HEK293 (cell line): ENCODE measurements around the gene REV3L.

Source experiments
- KLF1 ChIP-seq: fragments of 450-650 bp; formaldehyde crosslinking; IDR thresholded peaks from 2 replicates; pipeline ENCODE4 v1.5.1; 2016; ENCODE audit warnings: missing biosample characterization, missing genetic modification characterization
- KLF7 ChIP-seq: fragments of 450-650 bp; formaldehyde crosslinking; IDR thresholded peaks from 2 replicates; pipeline ENCODE4 v1.5.1; 2016; ENCODE audit warnings: missing biosample characterization, missing genetic modification characterization, borderline replicate concordance
- SCRT2 ChIP-seq: fragments of 450-650 bp; formaldehyde crosslinking; IDR thresholded peaks from 2 replicates; pipeline ENCODE4 v1.5.1; 2016; ENCODE audit warnings: missing biosample characterization, missing genetic modification characterization
- ZFP41 ChIP-seq: fragments of 450-650 bp; formaldehyde crosslinking; IDR thresholded peaks from 2 replicates; pipeline ENCODE4 v1.5.1; 2016; ENCODE audit warnings: missing biosample characterization, missing genetic modification characterization, borderline replicate concordance
- ZNF112 ChIP-seq: fragments of 450-650 bp; formaldehyde crosslinking; IDR thresholded peaks from 2 replicates; pipeline ENCODE4 v1.5.0; 2017; ENCODE audit warnings: missing biosample characterization, missing genetic modification characterization
- ZNF114 ChIP-seq: fragments of 450-650 bp; formaldehyde crosslinking; IDR thresholded peaks from 2 replicates; pipeline ENCODE4 v1.5.0; 2017; ENCODE audit warnings: missing biosample characterization, missing genetic modification characterization
- ZNF211 ChIP-seq: fragments of 450-650 bp; formaldehyde crosslinking; IDR thresholded peaks from 2 replicates; pipeline ENCODE4 v1.5.1; 2016; ENCODE audit warnings: low read depth, missing biosample characterization, missing genetic modification characterization
- ZNF223 ChIP-seq: fragments of 450-650 bp; formaldehyde crosslinking; IDR thresholded peaks from 2 replicates; pipeline ENCODE4 v1.5.1; 2016; ENCODE audit warnings: missing biosample characterization, missing genetic modification characterization
- ZNF248 ChIP-seq: fragments of 450-650 bp; formaldehyde crosslinking; IDR thresholded peaks from 2 replicates; pipeline ENCODE4 v1.5.1; 2017; ENCODE audit warnings: missing biosample characterization, missing genetic modification characterization
- ZNF350 ChIP-seq: fragments of 450-650 bp; formaldehyde crosslinking; IDR thresholded peaks from 2 replicates; pipeline ENCODE4 v1.5.0; 2017; ENCODE audit warnings: missing biosample characterization, mild to moderate bottlenecking, missing genetic modification characterization
- ZNF37A ChIP-seq: fragments of 450-650 bp; IDR thresholded peaks from 2 replicates; pipeline ENCODE4 v1.5.1; 2018; ENCODE audit warnings: missing biosample characterization, missing genetic modification characterization
- ZNF416 ChIP-seq: fragments of 450-650 bp; formaldehyde crosslinking; IDR thresholded peaks from 2 replicates; pipeline ENCODE4 v1.5.1; 2016; ENCODE audit warnings: missing biosample characterization, missing genetic modification characterization
- ZNF514 ChIP-seq: fragments of 450-650 bp; formaldehyde crosslinking; IDR thresholded peaks from 2 replicates; pipeline ENCODE4 v1.5.1; 2016; ENCODE audit warnings: missing biosample characterization, missing genetic modification characterization
- ZNF529 ChIP-seq: fragments of 450-650 bp; formaldehyde crosslinking; IDR thresholded peaks from 2 replicates; pipeline ENCODE4 v1.5.1; 2017; ENCODE audit warnings: missing genetic modification characterization, missing biosample characterization; ENCODE audit not compliant: insufficient replicate concordance
- ZNF548 ChIP-seq: fragments of 450-650 bp; formaldehyde crosslinking; IDR thresholded peaks from 2 replicates; pipeline ENCODE4 v1.5.1; 2016; ENCODE audit warnings: missing biosample characterization, missing genetic modification characterization
- ZNF549 ChIP-seq: fragments of 450-650 bp; IDR thresholded peaks from 2 replicates; pipeline ENCODE4 v1.5.1; 2018; ENCODE audit warnings: missing biosample characterization, missing genetic modification characterization, mild to moderate bottlenecking, inconsistent platforms, moderate library complexity
- ZNF555 ChIP-seq: fragments of 450-650 bp; formaldehyde crosslinking; conservative IDR thresholded peaks from 2 replicates; pipeline ENCODE4 v1.5.1; 2017; ENCODE audit warnings: missing biosample characterization, mild to moderate bottlenecking, missing genetic modification characterization, inconsistent platforms
- ZNF558 ChIP-seq: fragments of 450-650 bp; formaldehyde crosslinking; IDR thresholded peaks from 2 replicates; pipeline ENCODE4 v1.5.1; 2016; ENCODE audit warnings: missing biosample characterization, missing genetic modification characterization
- ZNF561 ChIP-seq: fragments of 450-650 bp; IDR thresholded peaks from 2 replicates; pipeline ENCODE4 v1.5.1; 2018; ENCODE audit warnings: missing biosample characterization, missing genetic modification characterization, borderline replicate concordance
- ZNF600 ChIP-seq: fragments of 450-650 bp; formaldehyde crosslinking; IDR thresholded peaks from 2 replicates; pipeline ENCODE4 v1.5.1; 2016; ENCODE audit warnings: missing biosample characterization, missing genetic modification characterization
- ZNF621 ChIP-seq: fragments of 450-650 bp; formaldehyde crosslinking; IDR thresholded peaks from 2 replicates; pipeline ENCODE4 v1.5.1; 2017; ENCODE audit warnings: missing biosample characterization, missing genetic modification characterization
- ZNF626 ChIP-seq: fragments of 450-650 bp; sonication (Bioruptor Pico); formaldehyde crosslinking; IDR thresholded peaks from 2 replicates; pipeline ENCODE4 v1.5.1; 2018; ENCODE audit warnings: missing biosample characterization, missing genetic modification characterization, inconsistent platforms
- ZNF654 ChIP-seq: fragments of 450-650 bp; formaldehyde crosslinking; IDR thresholded peaks from 2 replicates; pipeline ENCODE4 v1.5.1; 2016; ENCODE audit warnings: low read depth, missing biosample characterization, missing genetic modification characterization
- TF ChIP-seq, protein P1 (sequence below): fragments of 450-650 bp; formaldehyde crosslinking; IDR thresholded peaks from 2 replicates; pipeline ENCODE4 v1.5.1; 2016; ENCODE audit warnings: missing biosample characterization, missing genetic modification characterization
- TF ChIP-seq, protein P2 (sequence below): fragments of 450-650 bp; formaldehyde crosslinking; IDR thresholded peaks from 2 replicates; pipeline ENCODE4 v1.5.1; 2017; ENCODE audit warnings: missing biosample characterization, missing genetic modification characterization
- TF ChIP-seq, protein P3 (sequence below): fragments of 450-650 bp; formaldehyde crosslinking; optimal IDR thresholded peaks from 2 replicates; pipeline ENCODE3; 2016; ENCODE audit warnings: missing biosample characterization, mild to moderate bottlenecking, missing genetic modification characterization
- TF ChIP-seq, protein P4 (sequence below): fragments of 450-650 bp; formaldehyde crosslinking; IDR thresholded peaks from 2 replicates; pipeline ENCODE4 v1.5.1; 2016; ENCODE audit warnings: missing biosample characterization, missing genetic modification characterization, borderline replicate concordance

The REV3L gene

DNA sequence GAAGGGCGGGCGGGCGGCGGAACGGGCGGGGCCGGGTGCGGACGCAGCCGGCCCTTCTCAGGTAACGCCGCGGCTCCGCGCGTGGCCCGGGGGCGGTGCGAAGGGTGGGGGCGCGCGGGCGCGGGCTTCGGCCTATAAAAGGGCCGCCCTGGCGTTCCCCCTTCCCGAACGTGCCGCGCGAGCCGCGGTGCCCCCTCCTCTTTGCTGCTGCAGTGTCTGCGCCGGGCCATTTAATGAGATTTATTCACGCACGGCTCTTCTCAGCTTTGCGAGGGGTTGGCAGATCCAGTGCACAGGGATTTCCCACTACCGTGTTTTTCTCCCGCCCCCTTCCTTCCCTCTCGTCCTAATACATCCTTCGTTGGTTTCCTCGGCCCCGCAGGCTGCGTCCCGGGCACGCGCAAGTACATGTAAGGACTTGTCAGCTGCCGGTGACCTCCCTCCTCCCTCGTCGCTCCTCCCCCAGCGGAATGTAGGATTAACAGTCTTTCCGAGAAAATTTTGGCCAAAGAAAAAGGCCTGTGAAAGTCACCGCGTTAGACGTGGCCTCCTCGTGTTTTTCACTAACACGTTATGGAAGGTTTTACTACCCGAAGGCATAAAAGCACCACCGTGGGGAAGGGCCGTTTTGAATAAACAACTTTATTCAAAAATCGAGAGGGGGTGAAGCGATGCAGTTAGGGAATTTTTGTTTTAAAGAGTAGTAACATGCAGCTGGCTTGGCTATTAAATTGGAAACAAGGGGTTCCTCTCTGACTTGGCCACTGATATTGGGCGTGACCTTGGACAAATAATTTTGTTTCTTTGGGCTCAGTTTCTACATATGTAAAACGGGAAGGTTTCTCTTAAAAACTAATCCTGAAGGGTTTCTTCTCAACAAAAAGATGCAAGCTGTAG, 966 bp upstream of the REV3L start (continued):
- TF ChIP-seq ZNF549 (tag by site-specific recombination) (no peak), ZNF211 (tag by site-specific recombination) (no peak), ZNF112 (tag by site-specific recombination) (no peak), ZNF514 (tag by site-specific recombination) (no peak), ZNF248 (tag by site-specific recombination) (no peak), ZNF529 (no peak), ZNF561 (peak; percentile 68; the same call in 1 of the 2 replicates), ZFP41 (tag by site-specific recombination) (no peak), ZNF621 (no peak), KLF7 (tag by site-specific recombination) (0 out of 2 replicates have a peak, but pooled peaks have one; percentile 34), ZNF548 (tag by site-specific recombination) (no peak), ZNF114 (no peak), ZNF350 (tag by site-specific recombination) (no peak), SCRT2 (tag by site-specific recombination) (no peak), ZNF600 (tag by site-specific recombination) (peak; percentile 91), ZNF626 (tag by site-specific recombination) (no peak), ZNF558 (tag by site-specific recombination) (0 out of 2 replicates have a peak, but pooled peaks have one; percentile 24), ZNF555 (tag by site-specific recombination) (no peak), ZNF223 (tag by site-specific recombination) (no peak), ZNF654 (no peak; the same call in 1 of the 2 replicates), ZNF416 (tag by site-specific recombination) (no peak), ZNF37A (tag by site-specific recombination) (no peak), KLF1 (peak; percentile 87)
- TF ChIP-seq, protein P1, sequence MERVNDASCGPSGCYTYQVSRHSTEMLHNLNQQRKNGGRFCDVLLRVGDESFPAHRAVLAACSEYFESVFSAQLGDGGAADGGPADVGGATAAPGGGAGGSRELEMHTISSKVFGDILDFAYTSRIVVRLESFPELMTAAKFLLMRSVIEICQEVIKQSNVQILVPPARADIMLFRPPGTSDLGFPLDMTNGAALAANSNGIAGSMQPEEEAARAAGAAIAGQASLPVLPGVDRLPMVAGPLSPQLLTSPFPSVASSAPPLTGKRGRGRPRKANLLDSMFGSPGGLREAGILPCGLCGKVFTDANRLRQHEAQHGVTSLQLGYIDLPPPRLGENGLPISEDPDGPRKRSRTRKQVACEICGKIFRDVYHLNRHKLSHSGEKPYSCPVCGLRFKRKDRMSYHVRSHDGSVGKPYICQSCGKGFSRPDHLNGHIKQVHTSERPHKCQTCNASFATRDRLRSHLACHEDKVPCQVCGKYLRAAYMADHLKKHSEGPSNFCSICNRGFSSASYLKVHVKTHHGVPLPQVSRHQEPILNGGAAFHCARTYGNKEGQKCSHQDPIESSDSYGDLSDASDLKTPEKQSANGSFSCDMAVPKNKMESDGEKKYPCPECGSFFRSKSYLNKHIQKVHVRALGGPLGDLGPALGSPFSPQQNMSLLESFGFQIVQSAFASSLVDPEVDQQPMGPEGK (tag by site-specific recombination) = peak; percentile 82
- TF ChIP-seq, protein P2, sequence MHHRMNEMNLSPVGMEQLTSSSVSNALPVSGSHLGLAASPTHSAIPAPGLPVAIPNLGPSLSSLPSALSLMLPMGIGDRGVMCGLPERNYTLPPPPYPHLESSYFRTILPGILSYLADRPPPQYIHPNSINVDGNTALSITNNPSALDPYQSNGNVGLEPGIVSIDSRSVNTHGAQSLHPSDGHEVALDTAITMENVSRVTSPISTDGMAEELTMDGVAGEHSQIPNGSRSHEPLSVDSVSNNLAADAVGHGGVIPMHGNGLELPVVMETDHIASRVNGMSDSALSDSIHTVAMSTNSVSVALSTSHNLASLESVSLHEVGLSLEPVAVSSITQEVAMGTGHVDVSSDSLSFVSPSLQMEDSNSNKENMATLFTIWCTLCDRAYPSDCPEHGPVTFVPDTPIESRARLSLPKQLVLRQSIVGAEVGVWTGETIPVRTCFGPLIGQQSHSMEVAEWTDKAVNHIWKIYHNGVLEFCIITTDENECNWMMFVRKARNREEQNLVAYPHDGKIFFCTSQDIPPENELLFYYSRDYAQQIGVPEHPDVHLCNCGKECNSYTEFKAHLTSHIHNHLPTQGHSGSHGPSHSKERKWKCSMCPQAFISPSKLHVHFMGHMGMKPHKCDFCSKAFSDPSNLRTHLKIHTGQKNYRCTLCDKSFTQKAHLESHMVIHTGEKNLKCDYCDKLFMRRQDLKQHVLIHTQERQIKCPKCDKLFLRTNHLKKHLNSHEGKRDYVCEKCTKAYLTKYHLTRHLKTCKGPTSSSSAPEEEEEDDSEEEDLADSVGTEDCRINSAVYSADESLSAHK (tag by site-specific recombination) = no peak; the same call in none of the 2 replicates
- TF ChIP-seq, protein P3, sequence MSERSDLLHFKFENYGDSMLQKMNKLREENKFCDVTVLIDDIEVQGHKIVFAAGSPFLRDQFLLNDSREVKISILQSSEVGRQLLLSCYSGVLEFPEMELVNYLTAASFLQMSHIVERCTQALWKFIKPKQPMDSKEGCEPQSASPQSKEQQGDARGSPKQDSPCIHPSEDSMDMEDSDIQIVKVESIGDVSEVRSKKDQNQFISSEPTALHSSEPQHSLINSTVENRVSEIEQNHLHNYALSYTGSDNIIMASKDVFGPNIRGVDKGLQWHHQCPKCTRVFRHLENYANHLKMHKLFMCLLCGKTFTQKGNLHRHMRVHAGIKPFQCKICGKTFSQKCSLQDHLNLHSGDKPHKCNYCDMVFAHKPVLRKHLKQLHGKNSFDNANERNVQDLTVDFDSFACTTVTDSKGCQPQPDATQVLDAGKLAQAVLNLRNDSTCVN = peak; percentile 96
- TF ChIP-seq, protein P4, sequence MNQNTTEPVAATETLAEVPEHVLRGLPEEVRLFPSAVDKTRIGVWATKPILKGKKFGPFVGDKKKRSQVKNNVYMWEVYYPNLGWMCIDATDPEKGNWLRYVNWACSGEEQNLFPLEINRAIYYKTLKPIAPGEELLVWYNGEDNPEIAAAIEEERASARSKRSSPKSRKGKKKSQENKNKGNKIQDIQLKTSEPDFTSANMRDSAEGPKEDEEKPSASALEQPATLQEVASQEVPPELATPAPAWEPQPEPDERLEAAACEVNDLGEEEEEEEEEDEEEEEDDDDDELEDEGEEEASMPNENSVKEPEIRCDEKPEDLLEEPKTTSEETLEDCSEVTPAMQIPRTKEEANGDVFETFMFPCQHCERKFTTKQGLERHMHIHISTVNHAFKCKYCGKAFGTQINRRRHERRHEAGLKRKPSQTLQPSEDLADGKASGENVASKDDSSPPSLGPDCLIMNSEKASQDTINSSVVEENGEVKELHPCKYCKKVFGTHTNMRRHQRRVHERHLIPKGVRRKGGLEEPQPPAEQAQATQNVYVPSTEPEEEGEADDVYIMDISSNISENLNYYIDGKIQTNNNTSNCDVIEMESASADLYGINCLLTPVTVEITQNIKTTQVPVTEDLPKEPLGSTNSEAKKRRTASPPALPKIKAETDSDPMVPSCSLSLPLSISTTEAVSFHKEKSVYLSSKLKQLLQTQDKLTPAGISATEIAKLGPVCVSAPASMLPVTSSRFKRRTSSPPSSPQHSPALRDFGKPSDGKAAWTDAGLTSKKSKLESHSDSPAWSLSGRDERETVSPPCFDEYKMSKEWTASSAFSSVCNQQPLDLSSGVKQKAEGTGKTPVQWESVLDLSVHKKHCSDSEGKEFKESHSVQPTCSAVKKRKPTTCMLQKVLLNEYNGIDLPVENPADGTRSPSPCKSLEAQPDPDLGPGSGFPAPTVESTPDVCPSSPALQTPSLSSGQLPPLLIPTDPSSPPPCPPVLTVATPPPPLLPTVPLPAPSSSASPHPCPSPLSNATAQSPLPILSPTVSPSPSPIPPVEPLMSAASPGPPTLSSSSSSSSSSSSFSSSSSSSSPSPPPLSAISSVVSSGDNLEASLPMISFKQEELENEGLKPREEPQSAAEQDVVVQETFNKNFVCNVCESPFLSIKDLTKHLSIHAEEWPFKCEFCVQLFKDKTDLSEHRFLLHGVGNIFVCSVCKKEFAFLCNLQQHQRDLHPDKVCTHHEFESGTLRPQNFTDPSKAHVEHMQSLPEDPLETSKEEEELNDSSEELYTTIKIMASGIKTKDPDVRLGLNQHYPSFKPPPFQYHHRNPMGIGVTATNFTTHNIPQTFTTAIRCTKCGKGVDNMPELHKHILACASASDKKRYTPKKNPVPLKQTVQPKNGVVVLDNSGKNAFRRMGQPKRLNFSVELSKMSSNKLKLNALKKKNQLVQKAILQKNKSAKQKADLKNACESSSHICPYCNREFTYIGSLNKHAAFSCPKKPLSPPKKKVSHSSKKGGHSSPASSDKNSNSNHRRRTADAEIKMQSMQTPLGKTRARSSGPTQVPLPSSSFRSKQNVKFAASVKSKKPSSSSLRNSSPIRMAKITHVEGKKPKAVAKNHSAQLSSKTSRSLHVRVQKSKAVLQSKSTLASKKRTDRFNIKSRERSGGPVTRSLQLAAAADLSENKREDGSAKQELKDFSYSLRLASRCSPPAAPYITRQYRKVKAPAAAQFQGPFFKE (tag by site-specific recombination) = no peak
